ENCODE data around the gene RTEL1.
A peak's percentile ranks its signal among the peaks of the same experiment; 100 is the strongest.

Gene RTEL1

GRCh38 chr20:63641792-63642523 is 16.2 kb upstream of the RTEL1 start:
- Histone ChIP-seq H3K9me3 (ENCODE audit: insufficient read depth, low read length) (no peaks in the 10 kb centered on the region), H3K79me2 (ENCODE audit: low read length) (no peaks in the 10 kb centered on the region), H3K4me3 (ENCODE audit: low read length) (peak overlapping the region; percentile 82), H3K36me3 (replicated peaks; ENCODE audit: low read depth, low read length) (no peaks in the 10 kb centered on the region), H4K20me1 (ENCODE audit: insufficient read depth, low read length) (no peaks in the 10 kb centered on the region), H2AFZ (ENCODE audit: low read depth, low read length) (no peak overlapping the region; the same call in 1 of the 2 replicates), H3K4me1 (ENCODE audit: low read length) (peaks cover 14% of the 10 kb centered on the region), H3K27ac (ENCODE audit: low read length) (peak overlapping the region; percentile 31; the same call in 1 of the 2 replicates), H3K4me2 (ENCODE audit: low read length) (peak overlapping the region; percentile 95), H3K27me3 (ENCODE audit: low read depth, low read length) (peaks cover 15% of the 10 kb centered on the region), H3K9ac (ENCODE audit: low read length) (peak overlapping the region; percentile 78)
- TF ChIP-seq EZH2phosphoT487 (IDR thresholded peaks at IDR 0.05; ENCODE audit: low read depth), result no peak
- TF ChIP-seq, protein P1, sequence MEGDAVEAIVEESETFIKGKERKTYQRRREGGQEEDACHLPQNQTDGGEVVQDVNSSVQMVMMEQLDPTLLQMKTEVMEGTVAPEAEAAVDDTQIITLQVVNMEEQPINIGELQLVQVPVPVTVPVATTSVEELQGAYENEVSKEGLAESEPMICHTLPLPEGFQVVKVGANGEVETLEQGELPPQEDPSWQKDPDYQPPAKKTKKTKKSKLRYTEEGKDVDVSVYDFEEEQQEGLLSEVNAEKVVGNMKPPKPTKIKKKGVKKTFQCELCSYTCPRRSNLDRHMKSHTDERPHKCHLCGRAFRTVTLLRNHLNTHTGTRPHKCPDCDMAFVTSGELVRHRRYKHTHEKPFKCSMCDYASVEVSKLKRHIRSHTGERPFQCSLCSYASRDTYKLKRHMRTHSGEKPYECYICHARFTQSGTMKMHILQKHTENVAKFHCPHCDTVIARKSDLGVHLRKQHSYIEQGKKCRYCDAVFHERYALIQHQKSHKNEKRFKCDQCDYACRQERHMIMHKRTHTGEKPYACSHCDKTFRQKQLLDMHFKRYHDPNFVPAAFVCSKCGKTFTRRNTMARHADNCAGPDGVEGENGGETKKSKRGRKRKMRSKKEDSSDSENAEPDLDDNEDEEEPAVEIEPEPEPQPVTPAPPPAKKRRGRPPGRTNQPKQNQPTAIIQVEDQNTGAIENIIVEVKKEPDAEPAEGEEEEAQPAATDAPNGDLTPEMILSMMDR (IDR thresholded peaks at IDR 0.05; ENCODE audit: low read depth, low read length), result peak; percentile 19; the same call in 1 of the 2 replicates

- H3K9ac ChIP-seq (ENCODE audit: low read length), result peak overlapping the region; percentile 62
- peak overlapping the region; percentile 93 for H3K4me2 ChIP-seq (ENCODE audit: low read length)
- H3K36me3 ChIP-seq (replicated peaks; ENCODE audit: low read depth, low read length), result no peaks in the 10 kb centered on the region
- TF ChIP-seq, protein P1 (IDR thresholded peaks at IDR 0.05; ENCODE audit: low read depth, low read length), result no peak
- TF ChIP-seq EZH2phosphoT487 (IDR thresholded peaks at IDR 0.05; ENCODE audit: low read depth), result no peak
- peaks cover 15% of the 10 kb centered on the region for H3K27me3 ChIP-seq (ENCODE audit: low read depth, low read length)
- H3K4me1 ChIP-seq (ENCODE audit: low read length), result peaks cover 14% of the 10 kb centered on the region
- H3K4me3 ChIP-seq (ENCODE audit: low read length), result peak overlapping the region; percentile 82
- H2AFZ ChIP-seq (ENCODE audit: low read depth, low read length), result no peak overlapping the region
- H4K20me1 ChIP-seq (ENCODE audit: insufficient read depth, low read length), result no peaks in the 10 kb centered on the region
- no peaks in the 10 kb centered on the region for H3K79me2 ChIP-seq (ENCODE audit: low read length)
- H3K27ac ChIP-seq (ENCODE audit: low read length), result peak overlapping the region; percentile 31; the same call in 1 of the 2 replicates
- no peaks in the 10 kb centered on the region for H3K9me3 ChIP-seq (ENCODE audit: insufficient read depth, low read length)
These were observed 15.4 kb upstream of the RTEL1 start for GRCh38 chr20:63642527-63643247.

DNA sequence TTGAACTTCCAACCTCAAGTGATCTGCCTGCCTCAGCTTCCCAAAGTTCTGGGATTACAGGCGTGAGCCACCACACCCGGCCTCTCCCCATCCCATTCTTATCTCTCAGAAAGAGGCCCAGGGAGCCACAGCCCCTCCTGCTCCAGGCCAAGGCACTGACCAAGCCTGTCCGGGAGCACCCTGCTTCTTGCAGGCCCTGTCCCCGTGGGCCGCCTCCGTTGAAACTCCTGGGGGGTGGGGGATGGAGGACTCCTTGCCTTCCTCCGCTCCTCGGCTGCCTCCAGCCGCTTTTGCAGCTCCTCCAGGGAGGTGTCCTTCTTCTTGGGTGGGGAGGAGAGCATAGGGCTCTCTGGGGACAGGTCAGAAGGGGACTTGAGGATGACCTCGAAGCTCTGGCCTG is 14.6 kb upstream of the RTEL1 start:
- no peak overlapping the region for H3K4me3 ChIP-seq (ENCODE audit: low read length)
- H3K27me3 ChIP-seq (ENCODE audit: low read depth, low read length), result peaks cover 15% of the 10 kb centered on the region
- no peak overlapping the region for H2AFZ ChIP-seq (ENCODE audit: low read depth, low read length)
- no peak overlapping the region for H3K9ac ChIP-seq (ENCODE audit: low read length)
- H3K79me2 ChIP-seq (ENCODE audit: low read length), result no peaks in the 10 kb centered on the region
- H4K20me1 ChIP-seq (ENCODE audit: insufficient read depth, low read length), result no peaks in the 10 kb centered on the region
- H3K4me2 ChIP-seq (ENCODE audit: low read length), result no peak overlapping the region
- no peak overlapping the region for H3K27ac ChIP-seq (ENCODE audit: low read length)
- H3K4me1 ChIP-seq (ENCODE audit: low read length), result peaks cover 14% of the 10 kb centered on the region
- H3K36me3 ChIP-seq (replicated peaks; ENCODE audit: low read depth, low read length), result no peaks in the 10 kb centered on the region
- H3K9me3 ChIP-seq (ENCODE audit: insufficient read depth, low read length), result no peaks in the 10 kb centered on the region
- TF ChIP-seq, protein P1 (IDR thresholded peaks at IDR 0.05; ENCODE audit: low read depth, low read length), result no peak
- no peak for TF ChIP-seq EZH2phosphoT487 (IDR thresholded peaks at IDR 0.05; ENCODE audit: low read depth)

DNA sequence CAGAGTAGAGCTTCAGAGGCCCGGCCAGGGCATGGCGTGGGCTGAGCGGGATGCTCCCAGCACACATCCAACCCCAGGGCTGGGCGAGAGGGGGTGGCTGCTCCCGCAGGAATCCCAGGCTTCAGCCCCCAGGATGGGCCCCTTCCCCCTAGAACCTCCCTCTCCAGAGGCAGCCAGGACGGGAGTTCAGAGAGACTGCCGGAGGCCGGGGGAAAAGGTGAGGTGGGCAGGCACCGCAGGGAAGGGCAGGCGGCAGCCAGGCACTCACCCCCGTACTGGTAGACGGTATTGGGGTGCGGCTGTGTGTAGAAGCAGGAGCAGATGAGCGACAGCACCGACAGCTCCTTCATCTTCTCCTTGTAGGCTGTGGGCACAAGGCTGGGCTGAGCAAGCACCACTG is 14.2 kb upstream of the RTEL1 start:
- Histone ChIP-seq H3K4me3 (ENCODE audit: low read length) (no peak overlapping the region), H3K9me3 (ENCODE audit: insufficient read depth, low read length) (no peaks in the 10 kb centered on the region), H3K9ac (ENCODE audit: low read length) (no peak overlapping the region), H3K4me1 (ENCODE audit: low read length) (peaks cover 14% of the 10 kb centered on the region), H3K4me2 (ENCODE audit: low read length) (no peak overlapping the region), H3K36me3 (replicated peaks; ENCODE audit: low read depth, low read length) (no peaks in the 10 kb centered on the region), H4K20me1 (ENCODE audit: insufficient read depth, low read length) (no peaks in the 10 kb centered on the region), H3K27ac (ENCODE audit: low read length) (no peak overlapping the region), H2AFZ (ENCODE audit: low read depth, low read length) (no peak overlapping the region), H3K79me2 (ENCODE audit: low read length) (no peaks in the 10 kb centered on the region), H3K27me3 (ENCODE audit: low read depth, low read length) (peaks cover 15% of the 10 kb centered on the region)
- TF ChIP-seq, protein P1 (IDR thresholded peaks at IDR 0.05; ENCODE audit: low read depth, low read length), result no peak
- no peak for TF ChIP-seq EZH2phosphoT487 (IDR thresholded peaks at IDR 0.05; ENCODE audit: low read depth)
